ENCODE measurements around the gene YPEL2.
"Not testable (repeated sequence)": the region's sequence is repeated elsewhere in the genome, so short reads cannot be mapped to it uniquely, and the experiment has no call there.

The YPEL2 gene

DNA sequence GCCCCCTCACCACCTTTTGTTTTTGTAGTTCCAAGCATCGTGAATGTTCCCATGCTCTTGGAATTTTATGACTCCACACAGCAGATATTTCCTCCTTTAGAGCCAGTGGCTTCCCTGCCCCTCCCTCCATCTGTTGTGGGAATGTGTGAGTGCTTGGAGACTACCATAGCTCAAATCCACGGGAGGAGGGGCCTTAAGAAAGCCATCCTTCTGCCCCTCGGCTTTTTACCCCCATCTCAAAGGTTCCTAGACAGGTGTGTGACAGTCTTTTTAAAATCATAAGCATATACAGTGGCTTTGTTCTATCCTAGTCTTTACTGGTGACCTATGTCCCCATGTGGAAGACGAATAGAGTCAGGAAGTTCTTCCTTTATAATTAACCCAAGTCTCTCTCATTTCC lies 47.2 kb downstream of the YPEL2 start:
- DNase-seq, result peak; percentile 72

DNA sequence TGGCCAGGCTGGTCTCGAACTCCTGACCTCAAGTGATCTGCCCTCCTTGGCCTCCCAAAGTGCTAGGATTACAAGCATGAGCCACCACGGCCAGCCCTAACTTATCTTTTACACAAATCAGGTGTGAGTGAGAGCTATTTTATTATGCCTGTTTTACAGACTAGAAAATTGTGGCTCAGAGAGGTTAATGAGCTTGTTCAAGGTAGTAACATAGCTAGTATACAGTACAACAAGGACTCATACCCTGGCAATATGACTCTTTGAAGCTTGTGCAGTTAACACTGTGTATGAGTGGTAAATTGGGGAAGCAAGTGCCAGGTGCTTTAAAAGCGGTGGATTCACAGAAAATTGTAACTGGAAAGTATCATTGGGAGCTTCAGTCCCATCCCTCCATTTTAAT lies 49.0 kb downstream of the YPEL2 start:
- DNase-seq, result no peak

DNA sequence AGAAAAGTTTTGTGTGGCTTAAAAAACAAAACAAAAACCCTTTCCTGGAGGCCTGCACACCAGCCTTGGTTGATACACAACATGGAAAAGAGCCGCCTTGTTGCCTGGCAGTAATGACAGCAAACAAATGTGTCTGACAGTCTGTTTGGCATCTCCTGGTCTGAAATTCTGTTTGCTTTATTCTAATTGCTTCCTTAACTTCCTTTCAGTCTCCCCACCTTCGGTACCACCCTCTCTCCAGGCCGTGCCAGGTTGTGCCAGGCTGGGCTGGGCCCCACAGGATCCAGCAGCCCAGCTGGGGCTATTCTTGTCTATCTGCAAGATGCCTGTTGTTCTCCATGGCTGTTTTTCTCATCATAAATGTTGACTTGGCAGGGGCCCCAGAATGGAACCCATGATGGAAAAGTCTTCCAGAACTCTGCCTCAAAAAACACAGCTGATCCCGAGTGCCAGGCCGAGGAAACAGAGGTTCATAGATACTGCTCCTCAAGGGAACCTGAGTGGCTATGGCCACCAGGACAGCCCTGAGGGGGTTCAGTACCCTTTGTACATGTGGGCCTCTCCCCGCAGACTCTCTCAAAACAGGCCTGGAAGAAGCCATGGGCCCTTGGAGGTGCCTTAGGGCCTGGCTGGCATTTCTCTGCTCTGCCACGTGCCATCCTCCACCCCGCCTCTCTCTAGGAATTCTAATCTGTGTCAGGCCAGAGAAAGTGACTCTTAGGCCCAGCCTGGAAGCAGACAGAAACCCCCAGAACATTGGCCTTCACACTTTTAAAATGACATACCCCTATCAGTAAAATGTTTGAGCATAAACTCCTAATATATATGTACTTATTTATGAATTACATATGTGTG lies 50.5 kb downstream of the YPEL2 start:
- DNase-seq, result no peak

DNA sequence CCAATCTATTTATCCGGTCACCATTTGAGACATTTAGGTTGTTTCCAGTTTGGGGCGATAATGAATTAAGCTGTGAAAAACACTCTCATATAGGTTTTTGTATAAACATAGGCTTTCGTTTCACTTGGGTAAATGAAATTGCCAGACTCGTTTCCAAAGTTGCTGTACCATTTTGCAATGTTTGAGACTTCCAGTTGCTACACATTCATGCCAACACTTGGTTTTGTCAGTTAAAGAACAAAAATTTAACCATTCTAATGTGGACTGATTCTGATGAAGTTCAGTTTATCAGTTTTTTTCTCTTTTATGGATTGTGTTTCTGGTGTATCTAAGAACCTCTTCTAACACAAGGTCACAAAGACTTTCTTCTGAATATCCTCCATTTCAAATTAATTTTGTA lies 52.4 kb downstream of the YPEL2 start:
- no peak for DNase-seq

DNA sequence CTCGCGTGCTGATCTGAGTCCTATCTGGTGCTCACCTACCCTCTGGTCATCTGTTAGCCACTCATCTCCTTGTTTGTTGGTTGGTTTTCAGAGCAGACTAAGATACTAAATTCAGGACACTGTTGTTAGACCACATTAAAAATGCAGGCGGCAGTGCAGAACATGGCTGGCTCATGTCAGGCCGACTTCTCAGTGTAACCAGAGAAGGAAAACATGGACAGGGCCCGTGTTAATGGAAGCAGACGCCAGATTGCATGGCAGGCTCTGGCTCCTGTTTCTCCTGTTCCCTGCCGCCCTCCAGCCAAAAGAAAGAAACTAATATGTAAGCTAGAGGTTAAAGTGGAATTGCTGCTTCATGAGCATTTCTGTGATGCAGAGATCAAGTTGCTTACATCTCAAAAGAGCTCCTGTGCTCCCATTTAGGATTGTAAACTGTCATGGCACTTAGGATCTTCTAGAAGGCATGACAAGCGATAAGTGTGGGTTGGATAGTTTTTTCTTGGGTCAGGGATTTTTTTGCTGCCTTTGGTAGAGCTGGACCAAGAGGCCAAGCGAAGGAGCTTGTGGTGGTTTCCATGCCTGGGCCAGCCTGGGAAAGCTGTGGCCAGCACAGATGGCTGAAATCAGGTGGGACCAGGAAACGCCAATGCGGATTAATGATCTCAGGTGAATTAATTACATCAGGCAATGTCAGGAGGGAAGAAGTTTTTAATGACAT lies 56.1 kb downstream of the YPEL2 start:
- no peak for DNase-seq

DNA sequence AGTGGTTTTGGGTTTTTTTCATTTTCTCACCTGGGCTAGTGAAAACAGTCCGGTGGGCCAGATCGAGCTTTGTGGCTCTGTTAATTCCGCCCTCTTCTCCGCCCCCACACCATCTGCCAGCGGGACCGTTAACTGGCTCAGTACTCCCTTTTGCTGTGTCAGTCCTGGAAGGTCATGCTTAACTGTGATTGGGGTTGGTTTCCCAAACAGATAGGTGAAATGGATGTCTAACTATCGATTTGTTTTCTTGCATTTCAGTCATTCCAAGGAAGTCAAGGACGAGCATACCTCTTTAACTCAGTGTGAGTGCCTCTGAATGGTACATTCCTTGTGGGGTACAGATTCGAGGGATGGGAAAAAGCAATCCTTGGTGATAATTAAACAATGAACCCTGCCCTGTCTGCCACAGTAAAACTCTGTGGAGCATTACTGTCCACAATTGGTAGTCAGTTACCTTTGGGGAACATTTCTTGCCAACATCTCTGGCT lies 56.7 kb downstream of the YPEL2 start:
- DNase-seq, result no peak

DNA sequence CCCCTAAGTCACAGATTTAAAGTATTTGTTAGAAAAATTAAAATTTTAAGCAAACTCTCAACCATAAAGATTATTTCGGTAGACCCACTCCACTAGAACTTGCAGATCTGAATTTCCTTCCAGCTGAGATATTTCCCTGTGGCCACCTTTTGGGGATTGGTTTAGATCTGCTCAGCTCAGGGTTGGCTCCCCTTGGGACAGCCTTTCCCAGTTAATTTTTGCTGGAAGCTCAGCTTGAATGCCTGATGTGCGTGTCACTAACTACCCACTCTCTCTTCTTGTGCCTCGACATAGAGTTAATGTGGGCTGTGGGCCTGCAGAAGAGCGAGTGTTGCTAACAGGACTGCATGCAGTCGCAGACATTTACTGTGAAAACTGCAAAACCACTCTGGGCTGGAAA lies 57.6 kb downstream of the YPEL2 start:
- DNase-seq, result no peak

DNA sequence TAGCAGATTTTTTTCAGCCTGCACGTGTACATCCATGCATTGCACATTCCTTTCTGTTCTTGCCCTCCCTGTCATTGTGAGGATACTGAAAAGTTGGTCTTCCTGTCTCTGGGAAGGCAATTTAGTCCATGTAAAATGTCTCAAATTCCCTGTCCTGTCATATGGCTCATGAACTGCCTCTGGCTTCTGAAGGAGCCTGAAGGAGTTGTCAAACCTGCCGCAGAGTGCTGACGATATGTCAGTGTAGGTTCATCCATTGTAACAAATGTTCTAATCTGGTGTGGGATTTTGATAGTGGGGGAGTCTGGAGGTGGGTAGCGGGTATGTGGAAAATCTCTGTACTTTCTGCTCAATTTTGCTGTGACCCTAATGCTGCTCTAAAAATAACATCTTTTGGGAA lies 59.6 kb downstream of the YPEL2 start:
- DNase-seq, result no peak

DNA sequence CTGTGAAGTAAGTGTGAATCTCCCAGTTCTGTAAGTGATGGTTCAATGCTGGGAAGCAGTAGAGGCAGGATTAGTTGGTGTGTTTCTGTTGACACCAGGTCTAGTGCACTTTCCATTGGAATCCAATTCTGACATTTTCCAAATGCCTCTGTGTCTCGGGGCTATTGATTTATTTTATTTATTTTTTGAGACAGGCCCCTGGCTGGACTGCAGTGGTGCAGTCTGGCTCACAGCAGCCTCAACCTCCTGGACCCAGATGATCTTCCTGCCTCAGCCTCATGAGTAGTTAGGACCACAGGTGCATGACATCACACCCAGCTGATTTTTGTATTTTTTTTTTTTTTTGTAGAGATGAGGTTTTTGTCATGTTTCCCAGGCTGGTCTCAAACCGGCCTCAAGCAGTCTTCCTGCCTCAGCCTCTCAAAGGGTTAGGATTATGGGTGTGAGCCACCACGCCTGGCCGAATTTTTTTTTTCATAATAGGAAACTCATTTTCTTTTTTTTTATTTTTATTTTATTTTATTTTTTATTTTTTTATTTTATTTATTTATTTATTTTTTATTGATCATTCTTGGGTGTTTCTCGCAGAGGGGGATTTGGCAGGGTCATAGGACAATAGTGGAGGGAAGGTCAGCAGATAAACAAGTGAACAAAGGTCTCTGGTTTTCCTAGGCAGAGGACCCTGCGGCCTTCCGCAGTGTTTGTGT lies 61.7 kb downstream of the YPEL2 start:
- DNase-seq, result no peak

DNA sequence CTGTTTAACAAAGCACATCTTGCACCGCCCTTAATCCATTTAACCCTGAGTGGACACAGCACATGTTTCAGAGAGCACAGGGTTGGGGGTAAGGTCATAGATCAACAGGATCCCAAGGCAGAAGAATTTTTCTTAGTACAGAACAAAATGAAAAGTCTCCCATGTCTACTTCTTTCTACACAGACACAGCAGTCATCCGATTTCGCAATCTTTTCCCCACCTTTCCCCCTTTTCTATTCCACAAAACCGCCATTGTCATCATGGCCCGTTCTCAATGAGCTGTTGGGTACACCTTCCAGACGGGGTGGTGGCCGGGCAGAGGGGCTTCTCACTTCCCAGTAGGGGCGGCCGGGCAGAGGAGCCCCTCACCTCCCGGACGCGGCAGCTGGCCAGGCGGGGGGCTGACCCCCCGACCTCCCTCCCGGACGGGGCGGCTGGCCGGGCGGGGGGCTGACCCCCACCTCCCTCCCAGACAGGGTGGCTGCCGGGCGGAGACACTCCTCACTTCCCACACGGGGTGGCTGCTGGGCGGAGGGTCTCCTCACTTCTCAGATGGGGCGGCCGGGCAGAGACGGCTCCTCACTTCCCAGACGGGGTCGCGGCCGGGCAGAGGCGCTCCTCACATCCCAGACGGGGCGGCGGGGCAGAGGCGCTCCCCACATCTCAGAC lies 62.4 kb downstream of the YPEL2 start:
- DNase-seq, result not testable (repeated sequence)

DNA sequence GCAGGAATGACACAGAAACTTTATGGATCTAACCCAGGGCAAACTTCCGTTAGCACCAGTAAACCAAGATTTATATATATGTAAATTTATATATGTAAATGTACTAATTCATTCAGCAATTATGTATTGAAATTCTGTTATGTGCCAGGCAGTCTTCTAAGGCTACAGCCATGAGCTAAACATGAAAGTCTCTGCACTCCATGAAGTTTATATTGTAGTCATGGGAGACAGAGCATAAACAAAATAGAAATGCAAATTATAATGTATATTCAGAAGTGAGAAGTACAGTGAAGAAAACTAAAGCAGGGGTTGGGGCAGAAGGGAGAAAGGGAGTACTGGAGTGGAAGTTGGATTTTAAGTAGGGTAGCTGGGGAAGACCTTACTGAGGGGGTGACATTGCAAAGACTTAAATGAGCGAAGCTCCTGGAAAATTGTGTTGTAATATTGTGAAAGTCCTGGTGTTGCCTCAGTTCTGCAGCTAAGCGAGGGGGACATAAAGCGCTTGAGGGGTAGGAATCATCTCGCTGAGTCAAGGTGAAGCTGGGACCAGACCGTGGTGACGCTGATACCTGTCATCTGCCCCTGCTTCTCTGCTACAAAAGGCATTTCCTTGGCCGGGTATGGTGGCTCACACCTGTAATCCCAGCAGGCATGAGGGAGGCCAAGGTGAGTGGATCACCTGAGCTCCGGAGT lies 64.8 kb downstream of the YPEL2 start:
- DNase-seq, result no peak

DNA sequence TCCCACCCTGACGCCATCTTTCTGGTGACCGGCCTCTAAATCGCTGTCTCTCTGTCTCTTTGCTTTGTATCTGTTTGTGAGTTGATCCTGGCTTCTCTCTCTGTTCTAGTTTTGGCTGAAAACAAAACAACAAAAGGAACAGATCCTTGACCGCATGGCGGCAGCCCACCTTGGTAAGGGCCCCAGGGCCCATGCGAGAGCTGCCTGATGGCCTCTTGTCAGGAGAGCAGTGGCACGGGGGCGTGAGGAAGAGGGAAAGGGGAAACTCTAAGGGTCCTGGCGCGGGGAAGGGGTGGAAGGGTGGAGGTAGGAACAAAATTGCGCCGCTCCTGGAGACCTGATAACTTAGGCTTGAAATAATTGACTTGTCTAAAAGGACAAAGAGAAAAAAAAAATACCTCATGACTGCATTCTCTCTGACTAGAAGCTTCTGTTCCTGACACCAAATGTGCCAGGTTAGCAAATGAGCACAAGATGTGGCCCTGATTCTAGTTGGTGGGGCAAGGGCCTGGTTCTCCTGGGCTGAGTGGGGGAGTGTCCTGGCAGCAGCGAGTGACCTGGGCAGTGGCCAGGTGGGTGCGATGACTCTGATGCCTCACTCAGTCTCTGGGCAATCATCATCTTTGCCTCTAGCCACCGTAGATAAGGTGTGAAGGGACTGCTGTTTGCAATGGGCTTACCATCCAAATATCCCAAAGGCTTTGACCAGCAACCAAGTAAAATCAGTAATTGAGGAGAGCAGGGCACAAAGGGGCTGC lies 66.0 kb downstream of the YPEL2 start:
- no peak for DNase-seq

DNA sequence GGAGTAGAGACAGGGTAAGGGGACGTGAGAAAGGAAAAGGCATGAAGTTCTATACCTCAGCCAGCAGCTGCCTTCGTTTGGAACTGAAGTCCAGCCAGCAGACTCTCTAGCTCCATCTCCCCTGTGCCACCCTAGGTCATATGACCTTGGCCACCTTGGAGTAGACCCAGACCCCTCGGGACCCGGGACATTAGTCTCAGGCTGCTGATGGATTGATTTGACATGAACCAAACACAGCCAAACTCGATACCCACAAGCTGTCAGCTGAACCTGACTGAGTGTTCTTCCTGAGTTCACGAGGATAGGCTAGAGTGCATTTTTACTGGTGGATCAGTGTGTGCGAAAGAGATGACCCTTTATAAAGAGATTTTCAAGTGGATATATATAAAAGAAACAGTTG lies 68.5 kb downstream of the YPEL2 start:
- no peak for DNase-seq

DNA sequence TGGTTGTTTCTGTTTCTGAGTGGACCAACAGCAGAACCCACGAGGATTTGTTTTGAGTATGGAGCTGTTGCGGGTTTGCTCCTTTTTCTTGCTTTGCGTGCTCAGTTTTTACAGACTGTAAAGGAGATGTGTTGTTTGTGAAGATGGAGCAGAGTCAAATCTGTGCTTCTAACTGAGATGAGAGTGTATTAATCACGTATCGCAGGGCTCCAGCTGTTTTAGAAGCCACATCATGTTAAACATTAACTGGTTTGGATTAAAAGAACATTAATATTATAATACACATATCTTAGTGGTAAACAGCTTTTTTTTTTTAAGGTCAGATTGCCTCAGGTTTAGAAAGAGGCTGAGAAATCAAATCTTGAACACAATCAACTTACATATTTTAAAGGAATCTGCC lies 69.4 kb downstream of the YPEL2 start:
- DNase-seq, result no peak

DNA sequence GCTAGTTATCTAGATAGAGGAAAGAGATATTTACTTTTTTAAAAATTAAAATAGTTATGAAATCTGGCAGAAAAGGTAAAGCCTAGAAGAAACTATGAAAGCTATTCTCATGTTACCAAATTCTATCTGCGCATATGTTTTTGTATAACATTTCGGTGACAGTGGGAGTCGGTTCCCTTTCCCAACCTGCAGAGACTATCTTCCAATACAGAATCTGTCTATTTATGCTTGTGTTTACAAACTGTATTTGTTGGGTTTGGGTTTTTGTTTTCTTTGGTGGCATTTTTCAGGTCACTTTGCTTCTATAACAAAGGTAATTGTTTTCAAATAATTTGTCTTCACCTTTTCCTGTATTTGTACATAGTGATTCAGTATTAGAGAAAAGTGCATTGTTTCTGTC lies 69.8 kb downstream of the YPEL2 start:
- DNase-seq, result no peak

DNA sequence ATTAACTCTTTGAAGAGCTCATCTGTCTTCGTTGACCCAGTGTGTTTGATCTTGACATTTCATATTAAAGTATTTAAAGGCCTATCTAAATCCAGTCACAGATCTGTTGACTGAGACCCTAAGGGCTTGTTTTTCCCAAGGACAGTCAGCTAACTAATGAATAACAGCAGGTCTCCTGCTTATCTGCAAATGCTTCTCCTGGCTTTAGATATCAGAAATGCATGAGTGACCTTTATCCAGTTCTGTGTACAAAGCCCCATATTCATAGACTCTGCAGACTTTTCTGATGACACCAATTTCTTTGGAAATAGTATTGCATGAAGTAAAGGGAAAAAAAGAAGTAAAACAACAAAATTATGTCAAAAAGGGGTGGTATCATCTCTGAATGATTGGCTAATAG lies 70.3 kb downstream of the YPEL2 start:
- DNase-seq, result no peak

DNA sequence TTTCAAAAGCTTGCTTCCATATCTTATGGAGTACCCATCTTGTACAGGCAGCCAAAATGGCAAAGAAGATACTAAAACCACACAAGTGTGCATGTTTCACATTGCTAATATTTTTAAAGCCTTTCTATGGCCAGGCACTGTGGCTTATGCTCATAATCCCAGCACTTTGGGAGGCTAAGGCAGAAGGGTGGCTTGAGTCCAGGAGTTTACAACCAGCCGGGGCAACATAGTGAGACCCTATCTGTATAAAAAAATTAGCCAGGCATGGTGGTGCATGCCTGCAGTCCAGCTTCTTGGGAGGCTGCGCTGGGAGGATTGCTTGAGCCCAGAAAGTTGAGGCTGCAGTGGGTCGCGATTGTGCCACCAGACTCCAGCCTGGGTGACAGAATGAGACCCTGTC lies 71.3 kb downstream of the YPEL2 start:
- DNase-seq, result no peak

DNA sequence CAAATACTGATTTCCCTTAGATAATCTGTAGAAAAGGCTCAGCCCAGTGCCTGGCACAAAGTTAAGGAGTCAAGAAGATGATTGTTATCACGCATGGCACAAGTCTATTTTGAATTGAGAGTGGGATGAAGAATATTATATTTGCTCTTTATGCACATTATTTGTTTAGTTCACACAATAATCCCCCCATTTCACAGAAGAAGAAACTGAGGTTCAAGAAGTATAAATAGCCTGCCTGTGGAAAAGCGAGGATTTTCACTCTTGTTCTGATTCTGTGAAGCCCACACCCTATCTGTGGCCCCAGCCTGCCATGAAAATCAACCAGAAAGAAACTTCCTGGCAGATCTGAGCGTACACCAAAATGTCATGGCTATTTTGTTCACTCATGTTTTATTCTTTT lies 73.0 kb downstream of the YPEL2 start:
- no peak for DNase-seq

DNA sequence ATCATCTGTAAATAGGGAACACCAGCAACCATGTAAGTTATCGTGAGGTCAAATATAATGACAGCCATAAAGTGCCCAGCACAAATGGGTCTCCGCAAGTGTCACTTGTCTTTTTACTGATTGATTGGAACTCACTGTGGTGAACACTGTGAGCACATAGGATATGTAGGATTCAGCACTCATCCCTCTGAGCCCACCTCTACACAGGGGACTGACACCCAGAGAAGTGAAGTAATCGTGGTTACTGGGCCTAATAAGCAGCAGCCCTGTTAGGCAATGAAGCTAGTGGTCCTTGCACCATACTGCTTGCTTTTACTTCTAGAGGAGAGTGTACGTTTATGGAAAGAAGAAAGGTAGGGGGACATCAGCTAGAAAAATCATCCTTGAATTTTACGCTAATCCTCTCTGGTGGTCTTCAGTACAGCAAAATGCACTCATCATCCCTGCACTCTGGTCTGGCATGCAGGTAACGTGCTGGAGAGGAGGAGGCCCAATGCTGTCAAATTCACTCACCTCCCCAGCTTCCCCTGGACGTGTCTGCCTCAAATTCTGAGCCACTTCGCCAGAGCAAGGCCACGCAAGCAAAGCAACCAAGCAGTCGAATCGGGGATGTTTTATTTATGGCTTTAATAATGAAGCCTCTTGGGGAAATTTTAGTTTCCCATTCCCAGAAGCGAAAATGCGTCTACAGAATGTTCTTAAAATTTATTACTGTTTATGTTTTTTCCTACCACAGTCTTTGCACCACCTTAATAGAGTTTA lies 74.7 kb downstream of the YPEL2 start:
- DNase-seq, result no peak

DNA sequence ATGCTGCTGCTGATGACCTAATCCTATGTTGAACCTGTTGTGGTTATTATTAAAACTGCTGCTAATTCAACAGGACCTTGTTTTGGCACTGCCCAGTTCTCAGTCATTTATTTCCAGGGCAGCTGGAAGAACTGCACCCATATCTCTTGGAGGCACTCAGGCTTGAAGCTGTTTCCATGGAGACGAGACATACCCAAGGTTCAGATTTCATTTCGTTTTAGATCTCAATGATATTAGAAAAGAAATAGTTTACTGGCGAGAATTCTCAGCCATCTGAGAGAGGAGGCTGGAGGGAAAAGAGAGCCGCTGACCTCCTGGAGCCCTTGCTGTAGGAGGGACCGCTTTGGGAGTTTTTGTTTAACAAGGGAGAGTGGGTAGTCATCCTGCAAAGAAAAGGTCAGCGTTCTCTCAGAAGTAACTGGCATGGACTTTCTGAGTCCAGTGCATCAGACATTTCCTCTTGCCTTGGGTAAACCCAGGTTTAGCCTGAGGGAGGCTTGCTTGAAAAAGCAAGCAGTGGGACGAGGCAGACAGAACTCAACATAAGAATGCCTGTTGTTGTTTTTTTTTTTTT lies 75.4 kb downstream of the YPEL2 start:
- peak; percentile 36 for DNase-seq

All from HCEC 1CT (cell line).